PFSK-1 (cell line): Measurements from ENCODE around the gene SLC12A8.

Experiments used
- FOXP2 ChIP-seq: optimal IDR thresholded peaks from 2 replicates; pipeline ENCODE3; 2011; ENCODE audit warnings: borderline replicate concordance, control low read depth, inconsistent platforms; ENCODE audit not compliant: insufficient read depth; ENCODE audit errors: extremely low read length, extremely low read depth
- POLR2AphosphoS5 ChIP-seq: IDR thresholded peaks from 2 replicates; pipeline ENCODE4 v1.6.1; 2012; ENCODE audit warnings: low read depth, mild to moderate bottlenecking, control low read depth, low read length, moderate library complexity
- SIN3A ChIP-seq: IDR thresholded peaks from 2 replicates; pipeline ENCODE4 v1.6.1; 2012; ENCODE audit warnings: mild to moderate bottlenecking, low read length, moderate library complexity, borderline replicate concordance; ENCODE audit not compliant: insufficient read depth
- TAF1 ChIP-seq: IDR thresholded peaks from 2 replicates; pipeline ENCODE4 v1.6.1; 2012; ENCODE audit warnings: low read length, control low read depth, borderline replicate concordance; ENCODE audit not compliant: insufficient read depth
- TF ChIP-seq, protein P1 (sequence below), 2 experiments: IDR thresholded peaks; 2 replicates each; pipeline versions ENCODE4 v1.6.1 to v1.8.0; 2011 to 2012; ENCODE audit warnings: low read depth in 2 of 2, low read length in 2 of 2, control low read depth in 1 of 2, inconsistent platforms in 1 of 2, mild to moderate bottlenecking in 1 of 2, moderate library complexity in 1 of 2; ENCODE audit not compliant: insufficient read depth in 1 of 2

Gene SLC12A8

DNA sequence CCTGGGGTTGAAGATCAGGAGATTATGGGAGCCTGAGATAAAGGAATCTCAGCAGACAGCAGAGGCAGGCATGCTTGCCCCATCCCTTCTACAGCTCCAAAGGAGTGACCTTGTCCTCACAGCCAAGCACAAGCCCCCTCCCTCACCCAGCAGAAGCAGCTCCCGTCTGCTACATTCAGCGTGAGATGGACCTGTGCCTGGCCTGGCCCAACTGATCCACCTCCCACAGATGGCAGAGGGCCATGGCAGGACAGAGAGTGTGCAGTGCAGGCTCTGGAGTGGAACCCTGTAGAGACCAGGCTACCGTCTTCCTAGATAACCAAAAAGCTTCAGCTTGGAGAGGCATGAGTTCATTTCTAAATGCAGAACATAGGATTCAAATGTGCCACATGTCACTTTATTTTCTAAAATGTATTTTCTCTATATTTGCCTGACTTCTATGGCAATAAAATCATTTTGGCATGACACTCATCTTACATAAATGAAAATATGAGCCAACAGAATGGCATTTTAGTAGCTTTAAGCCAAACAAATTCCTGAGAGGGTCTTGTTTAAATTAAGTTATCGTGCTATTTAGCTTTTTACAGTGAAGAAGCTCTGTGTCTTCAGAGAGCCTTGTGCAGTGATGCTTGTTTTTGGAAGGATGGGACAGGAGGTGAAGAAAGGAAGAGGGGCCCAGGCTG is 43.7 kb downstream of the SLC12A8 start:
- TF ChIP-seq, protein P1, sequence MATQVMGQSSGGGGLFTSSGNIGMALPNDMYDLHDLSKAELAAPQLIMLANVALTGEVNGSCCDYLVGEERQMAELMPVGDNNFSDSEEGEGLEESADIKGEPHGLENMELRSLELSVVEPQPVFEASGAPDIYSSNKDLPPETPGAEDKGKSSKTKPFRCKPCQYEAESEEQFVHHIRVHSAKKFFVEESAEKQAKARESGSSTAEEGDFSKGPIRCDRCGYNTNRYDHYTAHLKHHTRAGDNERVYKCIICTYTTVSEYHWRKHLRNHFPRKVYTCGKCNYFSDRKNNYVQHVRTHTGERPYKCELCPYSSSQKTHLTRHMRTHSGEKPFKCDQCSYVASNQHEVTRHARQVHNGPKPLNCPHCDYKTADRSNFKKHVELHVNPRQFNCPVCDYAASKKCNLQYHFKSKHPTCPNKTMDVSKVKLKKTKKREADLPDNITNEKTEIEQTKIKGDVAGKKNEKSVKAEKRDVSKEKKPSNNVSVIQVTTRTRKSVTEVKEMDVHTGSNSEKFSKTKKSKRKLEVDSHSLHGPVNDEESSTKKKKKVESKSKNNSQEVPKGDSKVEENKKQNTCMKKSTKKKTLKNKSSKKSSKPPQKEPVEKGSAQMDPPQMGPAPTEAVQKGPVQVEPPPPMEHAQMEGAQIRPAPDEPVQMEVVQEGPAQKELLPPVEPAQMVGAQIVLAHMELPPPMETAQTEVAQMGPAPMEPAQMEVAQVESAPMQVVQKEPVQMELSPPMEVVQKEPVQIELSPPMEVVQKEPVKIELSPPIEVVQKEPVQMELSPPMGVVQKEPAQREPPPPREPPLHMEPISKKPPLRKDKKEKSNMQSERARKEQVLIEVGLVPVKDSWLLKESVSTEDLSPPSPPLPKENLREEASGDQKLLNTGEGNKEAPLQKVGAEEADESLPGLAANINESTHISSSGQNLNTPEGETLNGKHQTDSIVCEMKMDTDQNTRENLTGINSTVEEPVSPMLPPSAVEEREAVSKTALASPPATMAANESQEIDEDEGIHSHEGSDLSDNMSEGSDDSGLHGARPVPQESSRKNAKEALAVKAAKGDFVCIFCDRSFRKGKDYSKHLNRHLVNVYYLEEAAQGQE (IDR thresholded peaks at IDR 0.05; ENCODE audit: insufficient read depth in 1 of 2, low read depth in 2 of 2, low read length in 2 of 2), result no peak
- TF ChIP-seq SIN3A, result no peak

DNA sequence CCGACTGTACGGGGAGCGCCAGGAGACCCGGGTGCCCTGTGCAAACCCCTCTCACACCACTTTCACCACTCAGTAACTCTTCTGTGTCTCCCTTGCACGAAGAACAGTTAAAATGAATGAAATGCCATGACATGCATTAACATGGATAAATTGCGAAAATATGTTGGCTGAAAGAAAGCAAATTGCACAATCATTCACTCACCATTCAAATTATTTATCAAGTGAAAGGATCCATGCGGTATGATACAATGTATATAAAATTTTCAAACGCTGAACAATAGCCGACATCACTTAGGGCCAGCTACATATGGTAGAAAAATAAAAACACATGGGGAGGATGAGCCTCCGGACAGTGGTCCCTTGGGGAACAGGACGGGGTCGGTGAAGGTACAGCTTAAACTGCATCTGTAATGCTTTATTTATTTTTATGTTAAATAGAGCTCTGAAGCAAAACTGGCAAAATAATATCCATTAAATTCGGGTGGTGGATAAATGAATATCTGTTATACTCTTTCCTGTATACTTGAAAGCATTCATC is 45.9 kb downstream of the SLC12A8 start:
- TF ChIP-seq, protein P1 (IDR thresholded peaks at IDR 0.05; ENCODE audit: insufficient read depth in 1 of 2, low read depth in 2 of 2, low read length in 2 of 2), result no peak
- TF ChIP-seq TAF1 (no peak), SIN3A (no peak), POLR2AphosphoS5 (no peak), FOXP2 (no peak)

DNA sequence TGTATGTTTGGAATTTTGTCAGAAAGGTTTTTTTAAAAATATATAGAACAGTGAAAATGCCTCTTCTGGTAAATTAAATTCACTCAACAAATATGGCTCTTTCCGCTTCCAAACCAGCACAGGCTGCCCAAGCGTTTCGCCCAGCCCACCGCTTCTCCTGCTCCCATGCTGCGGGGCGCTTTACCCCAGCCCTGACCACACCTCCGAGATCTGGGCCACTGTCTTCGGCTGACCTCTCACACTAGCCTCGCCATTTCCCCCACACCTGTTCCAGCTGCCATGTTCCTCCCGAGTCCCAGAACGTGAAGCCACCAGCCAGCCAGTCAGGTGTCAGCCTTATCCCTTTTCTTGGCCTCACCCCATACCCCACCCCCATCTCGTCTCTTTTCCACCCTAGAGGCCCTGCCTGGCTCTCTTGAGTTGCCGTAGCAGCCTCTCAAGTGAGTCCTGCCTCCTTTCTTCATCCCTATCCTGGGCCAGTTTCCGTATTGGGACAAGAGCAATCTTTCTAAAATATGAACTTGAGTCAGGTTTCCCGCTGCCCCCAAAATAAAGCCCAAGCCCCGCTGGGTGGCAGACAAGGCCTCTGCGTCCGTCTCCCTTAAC is 46.5 kb downstream of the SLC12A8 start:
- TF ChIP-seq TAF1 (no peak), POLR2AphosphoS5 (no peak), SIN3A (no peak), FOXP2 (no peak)
- TF ChIP-seq, protein P1 (IDR thresholded peaks at IDR 0.05; ENCODE audit: insufficient read depth in 1 of 2, low read depth in 2 of 2, low read length in 2 of 2), result no peak

DNA sequence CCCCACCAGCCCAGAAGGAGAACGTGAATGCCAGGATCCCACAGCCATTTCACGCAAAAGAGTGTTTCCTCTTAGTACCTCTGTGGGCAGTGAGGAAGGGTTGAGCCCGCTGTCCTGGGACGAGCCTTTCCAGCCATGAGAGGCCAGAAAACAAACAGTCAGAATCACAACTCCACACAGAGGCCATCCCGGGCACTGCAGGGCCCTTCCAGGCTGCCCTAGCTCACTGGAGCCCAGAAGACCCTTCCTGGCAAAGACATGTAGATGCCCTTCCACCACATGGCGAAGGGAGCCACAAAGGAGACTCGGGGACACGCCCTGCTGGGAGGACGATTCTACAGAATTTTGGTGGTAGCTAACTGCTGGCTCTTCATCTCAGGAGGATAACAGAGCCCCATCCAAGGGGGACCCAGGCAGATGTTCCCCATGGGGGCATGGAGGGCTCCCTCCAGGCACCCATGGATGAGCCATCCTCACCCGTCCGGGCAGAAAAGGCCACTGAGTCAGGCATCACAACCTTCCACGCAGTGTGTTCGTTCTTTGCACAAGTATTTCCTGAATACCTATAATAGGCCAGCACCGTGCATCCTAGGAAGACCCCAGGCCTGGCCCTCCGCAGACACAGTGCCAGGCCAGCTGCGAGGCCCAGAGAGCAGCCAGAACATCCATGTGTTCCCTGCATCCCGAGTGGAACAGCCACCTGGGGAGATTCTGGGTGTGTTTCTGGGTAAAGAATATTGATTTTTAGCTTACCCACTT is 47.2 kb downstream of the SLC12A8 start:
- no peak for TF ChIP-seq FOXP2
- no peak for TF ChIP-seq SIN3A
- TF ChIP-seq TAF1, result no peak
- TF ChIP-seq, protein P1 (IDR thresholded peaks at IDR 0.05; ENCODE audit: insufficient read depth in 1 of 2, low read depth in 2 of 2, low read length in 2 of 2), result no peak
- no peak for TF ChIP-seq POLR2AphosphoS5
